GM12874 (cell line): Measurements from ENCODE around the gene BNIPL.

Experiments
- CTCF ChIP-seq: IDR thresholded peaks from 2 replicates; pipeline ENCODE4 v1.5.1; 2011; ENCODE audit warnings: low read depth, mild to moderate bottlenecking, control low read depth, low read length, moderate library complexity; ENCODE audit not compliant: insufficient read depth

Gene BNIPL

DNA sequence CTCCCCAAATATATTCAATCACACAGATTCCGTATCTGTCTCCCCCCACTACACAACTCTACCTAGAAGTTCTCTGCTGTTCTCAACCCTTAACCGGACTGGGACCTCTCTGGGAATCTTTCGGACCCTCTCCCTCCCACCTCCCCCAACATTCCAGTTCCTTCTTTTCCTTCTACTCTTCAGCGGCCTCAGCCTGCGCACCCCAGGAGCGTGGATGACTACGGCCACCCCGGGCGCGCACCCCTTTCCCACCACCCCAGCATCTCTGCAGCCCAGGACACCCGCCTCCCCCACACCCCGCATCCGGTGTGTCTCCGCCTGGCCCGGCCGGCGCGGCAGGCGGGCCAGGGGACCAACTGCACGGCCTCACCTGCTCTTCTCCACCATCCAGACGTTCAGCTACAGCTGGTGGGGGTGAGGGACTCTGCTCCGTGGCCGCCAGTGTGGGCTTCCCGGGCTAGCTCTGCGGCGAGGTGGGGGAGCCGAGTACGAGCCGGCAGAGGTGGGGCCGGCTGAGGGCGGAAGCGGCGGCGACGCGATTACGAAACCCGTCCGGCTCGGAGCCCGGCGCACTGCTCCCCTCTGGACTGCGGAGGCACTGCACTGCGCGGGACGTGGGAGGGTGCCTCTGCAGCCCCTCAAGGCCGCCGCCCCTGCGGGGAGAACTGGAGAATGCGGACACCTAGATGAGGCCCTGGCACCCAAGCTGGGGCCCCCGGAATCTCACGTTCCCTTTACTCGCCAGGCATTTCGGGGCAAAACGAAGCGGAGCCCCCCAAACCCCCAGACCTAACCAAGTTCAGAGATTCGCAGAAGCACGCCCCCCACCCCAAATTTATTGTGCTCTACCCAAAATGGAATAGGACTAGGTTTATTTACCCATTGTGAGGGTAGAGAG, 23.0 kb downstream of the BNIPL start, which contains the start of gene CDC42SE1:
Gene CDC42SE1, minus strand, starts transcription at position 514 of the 898 bp plus-strand sequence. CDS start 3,892 bp downstream, outside the sequence.
- peak; percentile 93 for TF ChIP-seq CTCF

- TF ChIP-seq CTCF: no peak
Observed at GRCh38 chr1:151060007-151060656, 23.7 kb downstream of the BNIPL start, which contains the start of gene MLLT11. MLLT11 (plus strand) TSS chr1:151060397; CDS start chr1:151067225, 6,828 bp downstream.

DNA sequence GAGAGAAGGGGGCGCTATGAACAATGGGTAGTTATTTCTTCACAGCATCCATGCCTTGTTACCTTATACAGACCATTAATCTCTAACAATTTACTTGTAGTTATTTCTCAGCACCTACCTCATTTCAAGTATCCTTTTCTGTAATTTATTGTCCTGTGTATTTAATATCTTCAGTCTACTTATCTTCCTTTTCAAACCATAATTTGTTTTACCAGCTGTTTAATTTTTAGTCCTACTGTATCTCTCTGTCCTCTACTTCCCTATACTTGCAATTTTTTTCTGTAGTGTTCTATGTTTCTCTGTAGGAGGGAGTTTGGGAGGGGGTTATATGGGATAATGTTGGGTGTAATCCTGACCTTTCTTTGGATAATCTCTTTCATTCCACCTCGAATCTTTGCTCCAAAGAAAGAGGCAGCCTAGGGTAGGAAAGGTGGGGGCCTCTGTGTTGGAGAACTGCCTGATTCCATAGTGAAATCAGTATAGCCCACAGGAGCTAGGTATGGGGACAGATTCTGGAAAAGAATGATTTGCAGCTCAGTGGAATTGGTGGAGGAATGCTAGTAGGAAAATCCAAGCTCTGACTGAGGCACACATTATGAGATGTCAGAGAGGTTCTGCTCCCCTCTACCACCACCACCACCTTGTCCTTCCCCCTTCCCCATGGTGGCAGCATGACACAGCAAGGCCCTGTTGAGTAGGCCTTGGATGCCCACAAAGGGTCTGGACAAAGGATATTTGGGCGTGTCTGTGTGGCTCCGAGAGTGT, 24.5 kb downstream of the BNIPL start:
- no peak for TF ChIP-seq CTCF

DNA sequence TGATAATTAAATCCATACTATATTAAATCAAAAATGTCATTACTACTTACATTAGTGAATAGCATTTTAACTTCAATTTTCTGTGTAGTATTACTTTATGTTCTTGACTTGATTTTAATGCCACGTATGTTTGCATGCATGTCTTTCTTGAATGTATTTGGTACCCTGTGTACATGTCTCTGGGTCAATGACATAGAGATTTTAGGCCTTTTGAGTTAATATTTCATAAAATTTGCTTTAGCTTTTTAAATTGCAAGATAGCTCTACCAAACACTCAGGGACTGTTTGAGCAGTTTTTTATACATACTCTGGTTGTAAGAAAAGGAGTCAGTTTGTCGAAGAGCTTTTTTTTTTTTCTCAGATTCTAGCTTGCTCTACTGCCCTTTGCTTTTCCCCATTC, 25.3 kb downstream of the BNIPL start:
- no peak for TF ChIP-seq CTCF

- no peak for TF ChIP-seq CTCF
Observed at GRCh38 chr1:151062741-151063371, 26.5 kb downstream of the BNIPL start.

- TF ChIP-seq CTCF: no peak
Observed at GRCh38 chr1:151065089-151065645, 28.8 kb downstream of the BNIPL start.
